A549 (cell line): Measurements from ENCODE around the gene THAP3. TPM values are rescaled to one million over a fixed set of nuclear protein-coding genes. Genes with fewer than 3 reads are reported as not detected.

Experiments used
- ATAC-seq, 2 experiments: fragments of 200-7000 bp in 1 of 2; fragments of >200 bp in 1 of 2; cut with Nextera tagmentation in 1 of 2; cut with Tn5 transposase in 1 of 2; 3 replicates each; pipeline versions ENCODE4 v1.8.0 to v1.9.1; 2018 to 2020; ENCODE audit warnings: mild to moderate bottlenecking in 1 of 2, moderate library complexity in 1 of 2
- CTCF ChIA-PET: fragments of 300-600 bp; sonication (Branson Sonifier 250); formaldehyde crosslinking; extraction: SDS; loops from one replicate; lab custom pipeline; 2021; ENCODE audit warnings: antibody characterized with exemption, inconsistent platforms; lab: Yijun Ruan, JAX
- POLR2A ChIA-PET: fragments of 350-600 bp; formaldehyde crosslinking; extraction: SDS; loops from one replicate; lab custom pipeline; 2021; ENCODE audit warnings: antibody characterized with exemption, inconsistent platforms; lab: Yijun Ruan, JAX
- DNase-seq, 2 experiments: peaks; one replicate each; pipeline versions ENCODE4 v3.0.0 to v3.0.0-alpha.2; 2011 to 2016; ENCODE audit warnings: low read depth in 1 of 2, low spot score in 1 of 2
- FAIRE-seq: peaks from 2 replicates; lab custom pipeline; 2011; peaks lifted over from hg19 to GRCh38; lab: Jason Lieb, UNC
- H3K27ac ChIP-seq, 2 experiments: fragments of >200 bp; sonication (Bioruptor Twin); formaldehyde crosslinking; 3 replicates each; pipeline ENCODE4 v1.5.1; 2016 to 2017
- H3K4me1 ChIP-seq: fragments of >200 bp; sonication (Bioruptor Twin); formaldehyde crosslinking; 3 replicates; pipeline ENCODE4 v1.6.1; 2016
- H3K4me2 ChIP-seq: fragments of >200 bp; sonication (Bioruptor Twin); formaldehyde crosslinking; 3 replicates; pipeline ENCODE4 v1.6.1; 2016
- H3K4me3 ChIP-seq: fragments of >200 bp; sonication (Bioruptor Twin); formaldehyde crosslinking; 3 replicates; pipeline ENCODE4 v1.5.1; 2016
- H3K9me3 ChIP-seq: fragments of >200 bp; sonication (Bioruptor Twin); formaldehyde crosslinking; 3 replicates; pipeline ENCODE4 v1.6.1; 2016
- ATOH8 ChIP-seq: fragments of 250-450 bp; sonication (Bioruptor Pico); IDR thresholded peaks from 2 replicates; pipeline ENCODE4 v1.5.0; 2020; ENCODE audit warnings: low read depth, mild to moderate bottlenecking, moderate library complexity
- BCL3 ChIP-seq: fragments of >200 bp; sonication (Bioruptor Twin); formaldehyde crosslinking; IDR thresholded peaks from 3 replicates; pipeline ENCODE4 v1.6.1; 2016
- CBX2 ChIP-seq: fragments of 200-600 bp; sonication (generic); IDR thresholded peaks from 2 replicates; pipeline ENCODE4 v1.6.1; 2016; ENCODE audit warnings: low read depth, mild to moderate bottlenecking, borderline replicate concordance
- EHMT2 ChIP-seq: fragments of 200-600 bp; sonication (generic); IDR thresholded peaks from 2 replicates; pipeline ENCODE4 v1.6.1; 2016; ENCODE audit warnings: antibody characterized with exemption, low read depth, mild to moderate bottlenecking, moderate library complexity
- EP300 ChIP-seq, 2 experiments: fragments of >200 bp; sonication (Bioruptor Twin); formaldehyde crosslinking; IDR thresholded peaks; 2 replicates in 1 of 2; 3 replicates in 1 of 2; pipeline ENCODE4 v1.6.1; 2016 to 2017
- FOSB ChIP-seq: fragments of 250-450 bp; sonication (Bioruptor Pico); IDR thresholded peaks from 2 replicates; pipeline ENCODE4 v1.5.0; 2020; ENCODE audit warnings: mild to moderate bottlenecking, moderate library complexity
- FOSL2 ChIP-seq, 2 experiments: fragments of 450-650 bp in 1 of 2; fragments of >200 bp in 1 of 2; sonication (Bioruptor Twin) in 1 of 2; formaldehyde crosslinking; IDR thresholded peaks; 2 replicates each; pipeline versions ENCODE4 v1.5.0 to v1.6.1; 2016 to 2020; ENCODE audit warnings: mild to moderate bottlenecking in 1 of 2, moderate library complexity in 1 of 2
- HEYL ChIP-seq: fragments of 250-450 bp; sonication (Bioruptor Pico); IDR thresholded peaks from 2 replicates; pipeline ENCODE4 v1.8.0; 2021; ENCODE audit warnings: mild to moderate bottlenecking, moderate library complexity
- JUNB ChIP-seq: fragments of >200 bp; sonication (Bioruptor Twin); formaldehyde crosslinking; IDR thresholded peaks from 2 replicates; pipeline ENCODE4 v1.6.1; 2016
- KDM1A ChIP-seq: fragments of 200-600 bp; sonication (generic); IDR thresholded peaks from 2 replicates; pipeline ENCODE4 v1.6.1; 2016; ENCODE audit warnings: low read depth, mild to moderate bottlenecking
- KDM5A ChIP-seq: fragments of 200-600 bp; sonication (generic); IDR thresholded peaks from 2 replicates; pipeline ENCODE4 v1.6.1; 2016; ENCODE audit warnings: antibody characterized with exemption, mild to moderate bottlenecking
- MAX ChIP-seq: IDR thresholded peaks from 2 replicates; pipeline ENCODE4 v1.6.1; 2012
- MYC ChIP-seq: IDR thresholded peaks from 2 replicates; pipeline ENCODE4 v1.6.1; 2012; ENCODE audit warnings: mild to moderate bottlenecking, inconsistent platforms, low read length, improper control_type of control experiment, borderline replicate concordance
- PBX3 ChIP-seq: IDR thresholded peaks from 2 replicates; pipeline ENCODE4 v1.6.1; 2012
- PHF8 ChIP-seq: fragments of 200-600 bp; sonication (generic); IDR thresholded peaks from 2 replicates; pipeline ENCODE4 v1.6.1; 2016; ENCODE audit warnings: low read depth, mild to moderate bottlenecking, antibody characterized with exemption, moderate library complexity, borderline replicate concordance
- RCOR1 ChIP-seq: fragments of 150-350 bp; IDR thresholded peaks from 2 replicates; pipeline ENCODE4 v1.6.1; 2014; ENCODE audit warnings: antibody characterized with exemption, low read length, low read depth
- REST ChIP-seq: fragments of 200-600 bp; sonication (generic); IDR thresholded peaks from 2 replicates; pipeline ENCODE4 v1.6.1; 2016; ENCODE audit warnings: antibody characterized with exemption, mild to moderate bottlenecking, moderate library complexity
- RNF2 ChIP-seq: fragments of 200-600 bp; sonication (generic); IDR thresholded peaks from 2 replicates; pipeline ENCODE4 v1.6.1; 2016; ENCODE audit warnings: low read depth, mild to moderate bottlenecking, antibody characterized with exemption, moderate library complexity, borderline replicate concordance
- WGBS: methylation state at CpG from one replicate; pipeline ENCODE4 v1.1.6; 2017; ENCODE audit errors: missing lambda C conversion rate; 5-methylcytosine and 5-hydroxymethylcytosine counted together
- polyA plus RNA-seq, 4 experiments: library from polyadenylated mRNA; depleted of rRNA in 3 of 4; stranded (reverse); fragments of >200 nt; fragmentation: RNase III in 1 of 4; extraction: RNeasy Plus Mini Kit Qiagen cat#74134 plus additional on column Dnase treatment in 1 of 4; gene quantifications; 2 replicates in 3 of 4; 3 replicates in 1 of 4; pipeline ENCODE4 v1.2.3, GENCODE V29; 2011 to 2017

THAP3 gene
- polyA plus RNA-seq, 2 of the 4 experiments (the other 2 are of a cell fraction): 6.5 to 12.0 TPM

GRCh38 chr1:6624710-6625583, at the start of gene THAP3 (continued):
- no peak for TF ChIP-seq HEYL (CRISPR knock-in tag)
- TF ChIP-seq MAX: peak; percentile 40
- no peak for TF ChIP-seq BCL3
- no peak for TF ChIP-seq REST
- no peak for TF ChIP-seq FOSB
- no peak for TF ChIP-seq RNF2

- no peak overlapping the region for H3K4me3 ChIP-seq
- DNase-seq (no peak), FAIRE-seq (no peak), ATAC-seq (no peak)
- no peak overlapping the region for H3K4me2 ChIP-seq
- H3K27ac ChIP-seq: no peak overlapping the region
- WGBS: 75% methylated on average over 6 of the region's 6 CpGs
- TF ChIP-seq RCOR1 (no peak), FOSL2 (IDR thresholded peaks at IDR 0.05) (no peak), FOSL2 (CRISPR knock-in tag; IDR thresholded peaks at IDR 0.05) (no peak), CBX2 (no peak), PBX3 (no peak), KDM1A (no peak), EHMT2 (no peak), MYC (no peak), KDM5A (no peak), PHF8 (no peak), RNF2 (no peak), ATOH8 (CRISPR knock-in tag) (no peak), EP300 (IDR thresholded peaks at IDR 0.05) (no peak), JUNB (no peak), BCL3 (no peak)
- peaks cover 25% of the 10 kb centered on the region for H3K4me1 ChIP-seq
- CTCF ChIA-PET: interaction anchor here (0.6 to 3.7 kb wide), 3 partner anchors 9 to 69 kb away, joined by 5 to 27 read pairs (median 7); partner anchors contain the start of genes NOL9 and TAS1R1
- no peaks in the 10 kb centered on the region for H3K9me3 ChIP-seq
- POLR2A ChIA-PET: no interaction called here
Observed at GRCh38 chr1:6577831-6578525, 46.7 kb upstream of the THAP3 start.
